ENCODE measurements around the gene STK39. TPM values are rescaled to one million over a fixed set of nuclear protein-coding genes. Genes with fewer than 3 reads are reported as not detected.
A peak's percentile ranks its signal among the peaks of the same experiment; 100 is the strongest.

Gene STK39
- total and polyA plus RNA-seq, 9 of the 15 experiments (the other 6 are each of a cell fraction or from before 2014, with no cell fraction given) = 0.19 to 0.76 (median 0.51) TPM

DNA sequence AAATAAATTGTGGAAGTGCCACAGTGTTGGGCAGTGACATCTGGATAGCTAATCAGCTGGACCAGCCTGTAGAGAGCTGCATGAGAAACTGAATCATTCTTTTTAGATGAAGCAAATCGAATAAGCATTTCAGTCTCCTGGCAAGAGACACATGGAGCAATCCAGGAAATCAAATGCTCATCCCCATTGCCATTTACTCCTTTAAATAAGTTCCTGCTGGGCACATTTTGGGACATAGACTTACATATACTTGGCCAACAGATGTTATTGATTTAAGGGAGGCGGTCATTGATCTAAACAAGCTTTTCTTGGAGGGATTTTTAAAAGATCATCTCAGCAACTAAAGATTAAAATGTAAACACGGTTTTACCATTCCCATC lies 307.1 kb downstream of the STK39 start (continued):
- TF ChIP-seq, protein P1, sequence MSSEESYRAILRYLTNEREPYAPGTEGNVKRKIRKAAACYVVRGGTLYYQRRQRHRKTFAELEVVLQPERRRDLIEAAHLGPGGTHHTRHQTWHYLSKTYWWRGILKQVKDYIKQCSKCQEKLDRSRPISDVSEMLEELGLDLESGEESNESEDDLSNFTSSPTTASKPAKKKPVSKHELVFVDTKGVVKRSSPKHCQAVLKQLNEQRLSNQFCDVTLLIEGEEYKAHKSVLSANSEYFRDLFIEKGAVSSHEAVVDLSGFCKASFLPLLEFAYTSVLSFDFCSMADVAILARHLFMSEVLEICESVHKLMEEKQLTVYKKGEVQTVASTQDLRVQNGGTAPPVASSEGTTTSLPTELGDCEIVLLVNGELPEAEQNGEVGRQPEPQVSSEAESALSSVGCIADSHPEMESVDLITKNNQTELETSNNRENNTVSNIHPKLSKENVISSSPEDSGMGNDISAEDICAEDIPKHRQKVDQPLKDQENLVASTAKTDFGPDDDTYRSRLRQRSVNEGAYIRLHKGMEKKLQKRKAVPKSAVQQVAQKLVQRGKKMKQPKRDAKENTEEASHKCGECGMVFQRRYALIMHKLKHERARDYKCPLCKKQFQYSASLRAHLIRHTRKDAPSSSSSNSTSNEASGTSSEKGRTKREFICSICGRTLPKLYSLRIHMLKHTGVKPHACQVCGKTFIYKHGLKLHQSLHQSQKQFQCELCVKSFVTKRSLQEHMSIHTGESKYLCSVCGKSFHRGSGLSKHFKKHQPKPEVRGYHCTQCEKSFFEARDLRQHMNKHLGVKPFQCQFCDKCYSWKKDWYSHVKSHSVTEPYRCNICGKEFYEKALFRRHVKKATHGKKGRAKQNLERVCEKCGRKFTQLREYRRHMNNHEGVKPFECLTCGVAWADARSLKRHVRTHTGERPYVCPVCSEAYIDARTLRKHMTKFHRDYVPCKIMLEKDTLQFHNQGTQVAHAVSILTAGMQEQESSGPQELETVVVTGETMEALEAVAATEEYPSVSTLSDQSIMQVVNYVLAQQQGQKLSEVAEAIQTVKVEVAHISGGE (CRISPR knock-in tag; IDR thresholded peaks at IDR 0.05) = no peak
- TF ChIP-seq ZNF766 (CRISPR knock-in tag; conservative IDR thresholded peaks at IDR 0.05) (no peak), ZNF699 (CRISPR knock-in tag; IDR thresholded peaks at IDR 0.05; ENCODE audit: insufficient replicate concordance) (no peak), SIN3A (IDR thresholded peaks at IDR 0.05; ENCODE audit: borderline replicate concordance in 2 of 2, control insufficient read depth in 1 of 2, low read depth in 2 of 2, low read length in 2 of 2) (0 out of 4 replicates have a peak, but pooled peaks of 1 of the 2 experiments have one; percentile 60), GABPB1 (CRISPR knock-in tag; IDR thresholded peaks at IDR 0.05) (no peak), POLR2B (IDR thresholded peaks at IDR 0.05; ENCODE audit: low read depth, partially characterized antibody) (no peak), SMAD3 (CRISPR knock-in tag; conservative IDR thresholded peaks at IDR 0.05) (0 out of 2 replicates have a peak, but pooled peaks have one; percentile 44), RBM39 (optimal IDR thresholded peaks at IDR 0.05; ENCODE audit: low read depth, low read length) (peak; percentile 13), PML (IDR thresholded peaks at IDR 0.05; ENCODE audit: low read length) (no peak), TRIM28 (IDR thresholded peaks at IDR 0.05) (no peak), GABPA (tag; conservative IDR thresholded peaks at IDR 0.05; ENCODE audit: low read depth) (no peak), HNRNPLL (IDR thresholded peaks at IDR 0.05; ENCODE audit: low read depth, low read length, poor library complexity, severe bottlenecking) (no peak)
- TF ChIP-seq, protein P2, sequence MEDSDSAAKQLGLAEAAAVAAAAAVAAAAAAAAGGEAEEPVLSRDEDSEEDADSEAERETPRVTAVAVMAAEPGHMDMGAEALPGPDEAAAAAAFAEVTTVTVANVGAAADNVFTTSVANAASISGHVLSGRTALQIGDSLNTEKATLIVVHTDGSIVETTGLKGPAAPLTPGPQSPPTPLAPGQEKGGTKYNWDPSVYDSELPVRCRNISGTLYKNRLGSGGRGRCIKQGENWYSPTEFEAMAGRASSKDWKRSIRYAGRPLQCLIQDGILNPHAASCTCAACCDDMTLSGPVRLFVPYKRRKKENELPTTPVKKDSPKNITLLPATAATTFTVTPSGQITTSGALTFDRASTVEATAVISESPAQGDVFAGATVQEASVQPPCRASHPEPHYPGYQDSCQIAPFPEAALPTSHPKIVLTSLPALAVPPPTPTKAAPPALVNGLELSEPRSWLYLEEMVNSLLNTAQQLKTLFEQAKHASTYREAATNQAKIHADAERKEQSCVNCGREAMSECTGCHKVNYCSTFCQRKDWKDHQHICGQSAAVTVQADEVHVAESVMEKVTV (CRISPR knock-in tag; IDR thresholded peaks at IDR 0.05) = no peak

Measured in K562 (cell line).